Hepatocyte (in vitro differentiated cells): ENCODE measurements around the gene PGD. TPM values are rescaled to one million over a fixed set of nuclear protein-coding genes. Genes with fewer than 3 reads are reported as not detected.
A peak's percentile ranks its signal among the peaks of the same experiment; 100 is the strongest.

Experiments used
- DNase-seq: peaks from one replicate; pipeline ENCODE4 v3.0.0-alpha.2; 2016; ENCODE audit warnings: low spot score
- H2AFZ ChIP-seq: fragments of 200-600 bp; sonication (generic); 2 replicates; pipeline ENCODE4 v1.6.0; 2016; ENCODE audit warnings: antibody characterized with exemption, mild to moderate bottlenecking
- H3K27ac ChIP-seq: fragments of 200-600 bp; sonication (generic); 2 replicates; pipeline ENCODE4 v1.5.1; 2016; ENCODE audit warnings: mild to moderate bottlenecking
- H3K27me3 ChIP-seq: fragments of 200-600 bp; sonication (generic); 2 replicates; pipeline ENCODE4 v1.6.1; 2016
- H3K36me3 ChIP-seq: fragments of 200-600 bp; sonication (generic); replicated peaks from 2 replicates; pipeline ENCODE4 v1.5.1; 2016; ENCODE audit warnings: low read depth; ENCODE audit not compliant: insufficient read depth
- H3K4me1 ChIP-seq: fragments of 200-600 bp; sonication (generic); 2 replicates; pipeline ENCODE4 v1.5.1; 2016; ENCODE audit warnings: mild to moderate bottlenecking, moderate library complexity; ENCODE audit not compliant: insufficient read depth
- H3K4me2 ChIP-seq: fragments of 200-600 bp; sonication (generic); 2 replicates; pipeline ENCODE4 v1.6.0; 2016
- H3K4me3 ChIP-seq: fragments of 200-600 bp; sonication (generic); 2 replicates; pipeline ENCODE4 v1.5.1; 2016; ENCODE audit warnings: mild to moderate bottlenecking
- H3K79me2 ChIP-seq: fragments of 200-600 bp; sonication (generic); 2 replicates; pipeline ENCODE4 v1.6.0; 2017; ENCODE audit warnings: mild to moderate bottlenecking
- H3K9me2 ChIP-seq: fragments of 200-600 bp; sonication (generic); replicated peaks from 2 replicates; pipeline ENCODE4 v1.6.0; 2017; ENCODE audit warnings: mild to moderate bottlenecking; ENCODE audit not compliant: insufficient read depth
- H3K9me3 ChIP-seq: fragments of 200-600 bp; sonication (generic); 2 replicates; pipeline ENCODE4 v1.5.1; 2016; ENCODE audit warnings: low read depth, mild to moderate bottlenecking
- H4K20me1 ChIP-seq: fragments of 200-600 bp; sonication (generic); 2 replicates; pipeline ENCODE4 v1.6.0; 2016; ENCODE audit warnings: mild to moderate bottlenecking; ENCODE audit not compliant: insufficient read depth, poor library complexity, severe bottlenecking
- EZH2 ChIP-seq: fragments of 200-600 bp; sonication (generic); IDR thresholded peaks from 2 replicates; pipeline ENCODE4 v1.6.1; 2016; ENCODE audit warnings: antibody characterized with exemption, mild to moderate bottlenecking, borderline replicate concordance
- EZH2phosphoT487 ChIP-seq: fragments of 200-600 bp; sonication (generic); IDR thresholded peaks from one replicate; pipeline ENCODE4 v1.6.1; 2018; ENCODE audit warnings: antibody characterized with exemption, mild to moderate bottlenecking, low read depth, moderate library complexity; ENCODE audit not compliant: unreplicated experiment, severe bottlenecking
- WGBS: methylation state at CpG from one replicate; pipeline ENCODE4 v1.1.6; 2016; ENCODE audit warnings: low lambda C conversion rate; ENCODE audit errors: missing lambda C conversion rate; 5-methylcytosine and 5-hydroxymethylcytosine counted together
- polyA plus RNA-seq: library from polyadenylated mRNA; unstranded; fragments of >200 nt; fragmentation: Nextera tagmentation; extraction: Ambion mirVana; gene quantifications from 2 replicates; pipeline ENCODE4 v1.2.1, GENCODE V29; 2016
- total RNA-seq: library from RNA; depleted of rRNA; stranded (reverse); fragments of >200 nt; gene quantifications from 2 replicates; pipeline ENCODE4 v1.2.3, GENCODE V29; 2014
- TF ChIP-seq, protein P1 (sequence below): fragments of 200-600 bp; sonication (generic); IDR thresholded peaks from 2 replicates; pipeline ENCODE4 v1.5.1; 2016; ENCODE audit warnings: antibody characterized with exemption, mild to moderate bottlenecking; ENCODE audit not compliant: poor library complexity

The PGD gene
- total and polyA plus RNA-seq, 2 experiments from 2014 or later, result 86.8 to 103 TPM

DNA sequence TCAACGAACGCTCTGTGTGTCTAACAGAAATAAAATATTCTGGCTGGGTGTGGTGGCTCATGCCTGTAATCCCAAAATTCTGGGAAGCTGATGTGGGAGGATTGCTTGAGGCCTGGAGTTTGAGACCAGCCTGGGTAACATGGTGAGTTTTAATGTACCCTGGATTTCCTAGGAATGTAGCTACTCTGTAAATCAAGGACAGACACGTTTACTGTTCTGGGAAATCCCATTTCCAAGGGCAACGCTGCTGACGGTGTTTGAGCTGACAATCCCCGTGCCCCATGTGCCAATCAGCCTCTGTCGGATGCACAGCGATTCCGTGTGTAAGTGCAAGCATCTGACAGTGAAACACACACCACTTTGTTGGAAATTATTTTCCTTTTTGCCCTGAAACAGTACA lies 59.0 kb downstream of the PGD start:
- Histone ChIP-seq H3K9me2 (no peaks in the 10 kb centered on the region), H3K27me3 (no peaks in the 10 kb centered on the region), H3K4me1 (no peaks in the 10 kb centered on the region), H3K4me3 (no peak overlapping the region), H3K4me2 (no peak overlapping the region), H3K27ac (no peak overlapping the region), H3K9me3 (no peaks in the 10 kb centered on the region), H3K79me2 (no peaks in the 10 kb centered on the region), H4K20me1 (no peaks in the 10 kb centered on the region), H3K36me3 (no peaks in the 10 kb centered on the region), H2AFZ (no peak overlapping the region)
- TF ChIP-seq EZH2 (no peak), EZH2phosphoT487 (no peak)
- TF ChIP-seq, protein P1, sequence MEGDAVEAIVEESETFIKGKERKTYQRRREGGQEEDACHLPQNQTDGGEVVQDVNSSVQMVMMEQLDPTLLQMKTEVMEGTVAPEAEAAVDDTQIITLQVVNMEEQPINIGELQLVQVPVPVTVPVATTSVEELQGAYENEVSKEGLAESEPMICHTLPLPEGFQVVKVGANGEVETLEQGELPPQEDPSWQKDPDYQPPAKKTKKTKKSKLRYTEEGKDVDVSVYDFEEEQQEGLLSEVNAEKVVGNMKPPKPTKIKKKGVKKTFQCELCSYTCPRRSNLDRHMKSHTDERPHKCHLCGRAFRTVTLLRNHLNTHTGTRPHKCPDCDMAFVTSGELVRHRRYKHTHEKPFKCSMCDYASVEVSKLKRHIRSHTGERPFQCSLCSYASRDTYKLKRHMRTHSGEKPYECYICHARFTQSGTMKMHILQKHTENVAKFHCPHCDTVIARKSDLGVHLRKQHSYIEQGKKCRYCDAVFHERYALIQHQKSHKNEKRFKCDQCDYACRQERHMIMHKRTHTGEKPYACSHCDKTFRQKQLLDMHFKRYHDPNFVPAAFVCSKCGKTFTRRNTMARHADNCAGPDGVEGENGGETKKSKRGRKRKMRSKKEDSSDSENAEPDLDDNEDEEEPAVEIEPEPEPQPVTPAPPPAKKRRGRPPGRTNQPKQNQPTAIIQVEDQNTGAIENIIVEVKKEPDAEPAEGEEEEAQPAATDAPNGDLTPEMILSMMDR, result no peak
- no peak for DNase-seq
- WGBS, result 81% methylated on average over 9 of the region's 9 CpGs

DNA sequence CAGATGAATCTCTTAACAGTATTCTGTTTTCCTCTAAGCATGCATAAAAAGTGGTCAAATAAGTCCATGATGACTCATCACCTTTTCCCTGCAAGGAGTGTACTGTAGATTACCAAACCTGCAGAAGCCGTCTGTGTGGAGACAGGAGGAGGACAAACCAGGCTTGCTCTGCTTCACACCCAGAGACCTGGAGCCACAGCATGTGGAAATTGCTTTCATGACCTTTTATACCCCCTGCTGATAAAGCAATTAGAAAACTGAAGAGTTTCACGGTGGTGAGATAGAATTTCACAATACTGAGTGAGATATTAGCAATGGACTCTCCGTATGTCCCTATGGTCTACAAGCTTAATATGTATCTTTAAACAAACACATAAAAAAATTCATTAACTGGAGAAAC lies 60.3 kb downstream of the PGD start:
- no peak overlapping the region for H3K4me2 ChIP-seq
- H3K36me3 ChIP-seq, result no peaks in the 10 kb centered on the region
- H3K27me3 ChIP-seq, result no peaks in the 10 kb centered on the region
- TF ChIP-seq, protein P1, result no peak
- TF ChIP-seq EZH2phosphoT487 (no peak), EZH2 (no peak)
- H2AFZ ChIP-seq, result no peak overlapping the region
- H3K27ac ChIP-seq, result peak overlapping the region; percentile 16
- H3K79me2 ChIP-seq, result no peaks in the 10 kb centered on the region
- no peaks in the 10 kb centered on the region for H4K20me1 ChIP-seq
- H3K4me3 ChIP-seq, result no peak overlapping the region
- no peaks in the 10 kb centered on the region for H3K4me1 ChIP-seq
- 30% methylated on average over 3 of the region's 3 CpGs for WGBS
- no peaks in the 10 kb centered on the region for H3K9me3 ChIP-seq
- DNase-seq, result peak; percentile 77
- H3K9me2 ChIP-seq, result no peaks in the 10 kb centered on the region

DNA sequence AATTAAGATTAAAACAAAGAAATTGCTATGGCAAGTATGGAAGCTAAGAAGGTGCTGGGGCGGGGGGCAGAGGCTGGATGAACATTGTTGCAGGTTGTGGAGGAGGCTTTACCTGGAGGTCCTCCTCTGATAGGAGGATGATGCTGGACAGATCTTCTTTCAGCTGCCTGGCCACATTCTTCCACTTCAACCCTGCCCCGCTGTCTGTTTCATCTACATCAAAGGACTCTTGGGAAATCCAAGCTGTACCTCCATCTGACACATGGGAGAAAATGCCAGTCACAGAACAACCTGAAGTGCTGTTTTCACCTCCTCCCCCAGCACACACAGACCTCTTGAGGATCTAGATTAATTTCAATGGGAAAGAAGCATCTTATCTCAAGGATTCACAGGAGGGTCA lies 68.2 kb downstream of the PGD start:
- Histone ChIP-seq H3K27me3 (no peaks in the 10 kb centered on the region), H4K20me1 (no peaks in the 10 kb centered on the region), H3K79me2 (peaks cover 17% of the 10 kb centered on the region), H3K27ac (no peak overlapping the region), H3K36me3 (no peaks in the 10 kb centered on the region), H3K9me2 (no peaks in the 10 kb centered on the region), H2AFZ (no peak overlapping the region), H3K4me1 (no peaks in the 10 kb centered on the region), H3K4me2 (no peak overlapping the region), H3K4me3 (no peak overlapping the region), H3K9me3 (no peaks in the 10 kb centered on the region)
- DNase-seq, result no peak
- WGBS, result 92% methylated on average over 2 of the region's 2 CpGs
- TF ChIP-seq EZH2 (no peak), EZH2phosphoT487 (no peak)
- TF ChIP-seq, protein P1, result no peak

DNA sequence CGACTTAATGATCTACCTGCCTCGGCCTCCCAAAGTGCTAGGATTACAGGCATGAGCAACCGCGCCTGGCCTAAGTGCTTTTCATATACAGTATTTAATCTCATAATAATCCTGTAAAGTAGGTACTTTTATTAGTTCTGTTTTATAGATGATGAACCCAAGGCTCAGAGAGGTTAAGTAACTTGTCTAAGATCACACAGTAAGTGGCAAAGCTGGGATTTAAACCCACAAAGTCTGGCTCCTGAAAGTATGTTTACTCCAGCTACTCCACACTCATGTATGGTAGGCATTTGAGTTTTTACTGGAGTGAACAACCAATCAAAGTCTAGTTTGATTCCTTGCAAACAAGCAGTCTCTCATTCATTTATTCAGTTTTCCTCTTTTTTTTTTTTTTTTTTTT lies 71.2 kb downstream of the PGD start:
- H4K20me1 ChIP-seq, result no peaks in the 10 kb centered on the region
- H3K9me3 ChIP-seq, result no peaks in the 10 kb centered on the region
- DNase-seq, result no peak
- no peak overlapping the region for H2AFZ ChIP-seq
- H3K9me2 ChIP-seq, result no peaks in the 10 kb centered on the region
- no peaks in the 10 kb centered on the region for H3K27me3 ChIP-seq
- no peak overlapping the region for H3K27ac ChIP-seq
- peaks cover 21% of the 10 kb centered on the region for H3K79me2 ChIP-seq
- H3K4me1 ChIP-seq, result peaks cover 5% of the 10 kb centered on the region
- H3K36me3 ChIP-seq, result no peaks in the 10 kb centered on the region
- H3K4me3 ChIP-seq, result no peak overlapping the region
- TF ChIP-seq EZH2 (no peak), EZH2phosphoT487 (no peak)
- TF ChIP-seq, protein P1, result no peak
- 100% methylated on average over 4 of the region's 4 CpGs for WGBS
- H3K4me2 ChIP-seq, result no peak overlapping the region
